GM19351 (cell line): Measurements from ENCODE around the gene ACVR1B.
"Not testable (repeated sequence)": the region's sequence is repeated elsewhere in the genome, so short reads cannot be mapped to it uniquely, and the experiment has no call there.

Experiments
- ATAC-seq: cut with Tn5 transposase; IDR thresholded peaks from one replicate; pipeline ENCODE4 v1.9.1; 2021; ENCODE audit warnings: mild to moderate bottlenecking, moderate library complexity; ENCODE audit not compliant: unreplicated experiment

Gene ACVR1B

GRCh38 chr12:51969643-51970042 is 18.1 kb downstream of the ACVR1B start:
- no peak for ATAC-seq

- peak; percentile 89 for ATAC-seq
Measured at GRCh38 chr12:51970904-51971646, 19.6 kb downstream of the ACVR1B start.

GRCh38 chr12:51971679-51972421 is 20.4 kb downstream of the ACVR1B start:
- no peak for ATAC-seq

GRCh38 chr12:51972422-51972812 is 20.9 kb downstream of the ACVR1B start:
- no peak for ATAC-seq

GRCh38 chr12:51972849-51973273 is 21.4 kb downstream of the ACVR1B start:
- no peak for ATAC-seq

- ATAC-seq = no peak
Measured at GRCh38 chr12:51973560-51973959, 22.1 kb downstream of the ACVR1B start.

- ATAC-seq = no peak
Measured at GRCh38 chr12:51974646-51975045, 23.1 kb downstream of the ACVR1B start.

- ATAC-seq = no peak
Measured at GRCh38 chr12:51975196-51975595, 23.7 kb downstream of the ACVR1B start.

GRCh38 chr12:51976376-51977160 is 25.1 kb downstream of the ACVR1B start:
- no peak for ATAC-seq

GRCh38 chr12:51977320-51977753 is 25.8 kb downstream of the ACVR1B start:
- ATAC-seq = no peak

GRCh38 chr12:51979306-51979705 is 27.8 kb downstream of the ACVR1B start:
- not testable (repeated sequence) for ATAC-seq

- peak; percentile 73 for ATAC-seq
Measured at GRCh38 chr12:51980051-51980808, 28.7 kb downstream of the ACVR1B start.

GRCh38 chr12:51980809-51981127 is 29.3 kb downstream of the ACVR1B start:
- no peak for ATAC-seq

- ATAC-seq = no peak
Measured at GRCh38 chr12:51984657-51985056, 33.2 kb downstream of the ACVR1B start.

- no peak for ATAC-seq
Measured at GRCh38 chr12:51985154-51985835, 33.8 kb downstream of the ACVR1B start.

GRCh38 chr12:51986834-51987233 is 35.3 kb downstream of the ACVR1B start:
- no peak for ATAC-seq

- no peak for ATAC-seq
Measured at GRCh38 chr12:51992246-51992645, 40.7 kb downstream of the ACVR1B start.

- no peak for ATAC-seq
Measured at GRCh38 chr12:51994539-51994820, 43.0 kb downstream of the ACVR1B start.

- ATAC-seq = no peak
Measured at GRCh38 chr12:51994959-51995358, 43.5 kb downstream of the ACVR1B start.

GRCh38 chr12:51997136-51997535 is 45.6 kb downstream of the ACVR1B start:
- ATAC-seq = no peak
